K562 (cell line): ENCODE results near the gene RNASET2.

ENCODE experiments used
- FOS ChIP-seq: IDR thresholded peaks from 3 replicates; pipeline ENCODE4 v1.6.1; 2011; ENCODE audit not compliant: insufficient read length; ENCODE audit errors: extremely low read depth
- RFX7 ChIP-seq: fragments of 250-450 bp; sonication (Bioruptor Pico); IDR thresholded peaks from 2 replicates; pipeline ENCODE4 v1.5.1; 2021; ENCODE audit warnings: mild to moderate bottlenecking
- SMARCC2 ChIP-seq: fragments of 450-650 bp; IDR thresholded peaks from 2 replicates; pipeline ENCODE4 v1.6.1; 2017; ENCODE audit warnings: antibody characterized with exemption, moderate library complexity, mild to moderate bottlenecking, low read depth
- ZNF232 ChIP-seq: sonication (generic); formaldehyde crosslinking; IDR thresholded peaks from 2 replicates; pipeline ENCODE4 v1.8.0; 2022; ENCODE audit warnings: mild to moderate bottlenecking, missing genetic modification reagents
- ZNF354B ChIP-seq: fragments of 250-450 bp; sonication (Bioruptor Pico); IDR thresholded peaks from 2 replicates; pipeline ENCODE4 v1.4.0; 2020
- TF ChIP-seq, protein P1 (sequence below), 3 experiments: IDR thresholded peaks in 2 of 3; conservative IDR thresholded peaks in 1 of 3; 2 replicates each; pipeline ENCODE4 v1.5.1; 2011 to 2012; ENCODE audit warnings: low read length in 3 of 3, mild to moderate bottlenecking in 3 of 3, control low read depth in 2 of 3, improper control_type of control experiment in 1 of 3, inconsistent platforms in 1 of 3, low read depth in 1 of 3, mixed read lengths in 1 of 3, moderate library complexity in 1 of 3; ENCODE audit not compliant: insufficient read depth in 2 of 3
- TF ChIP-seq, protein P2 (sequence below), 2 experiments: IDR thresholded peaks; 2 replicates each; pipeline ENCODE4 v1.6.1; 2012; ENCODE audit warnings: improper control_type of control experiment in 2 of 2, low read depth in 2 of 2, low read length in 2 of 2, borderline replicate concordance in 1 of 2
- TF ChIP-seq, protein P3 (sequence below): fragments of 450-650 bp; IDR thresholded peaks from 2 replicates; pipeline ENCODE4 v1.7.1; 2018; ENCODE audit warnings: mild to moderate bottlenecking, low read depth; ENCODE audit not compliant: partially characterized antibody

- TF ChIP-seq, protein P1, sequence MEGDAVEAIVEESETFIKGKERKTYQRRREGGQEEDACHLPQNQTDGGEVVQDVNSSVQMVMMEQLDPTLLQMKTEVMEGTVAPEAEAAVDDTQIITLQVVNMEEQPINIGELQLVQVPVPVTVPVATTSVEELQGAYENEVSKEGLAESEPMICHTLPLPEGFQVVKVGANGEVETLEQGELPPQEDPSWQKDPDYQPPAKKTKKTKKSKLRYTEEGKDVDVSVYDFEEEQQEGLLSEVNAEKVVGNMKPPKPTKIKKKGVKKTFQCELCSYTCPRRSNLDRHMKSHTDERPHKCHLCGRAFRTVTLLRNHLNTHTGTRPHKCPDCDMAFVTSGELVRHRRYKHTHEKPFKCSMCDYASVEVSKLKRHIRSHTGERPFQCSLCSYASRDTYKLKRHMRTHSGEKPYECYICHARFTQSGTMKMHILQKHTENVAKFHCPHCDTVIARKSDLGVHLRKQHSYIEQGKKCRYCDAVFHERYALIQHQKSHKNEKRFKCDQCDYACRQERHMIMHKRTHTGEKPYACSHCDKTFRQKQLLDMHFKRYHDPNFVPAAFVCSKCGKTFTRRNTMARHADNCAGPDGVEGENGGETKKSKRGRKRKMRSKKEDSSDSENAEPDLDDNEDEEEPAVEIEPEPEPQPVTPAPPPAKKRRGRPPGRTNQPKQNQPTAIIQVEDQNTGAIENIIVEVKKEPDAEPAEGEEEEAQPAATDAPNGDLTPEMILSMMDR (IDR thresholded peaks at IDR 0.05 in 2 of 3, conservative IDR thresholded peaks at IDR 0.05 in 1 of 3; ENCODE audit: insufficient read depth in 2 of 3, low read depth in 1 of 3, low read length in 3 of 3): no peak
- TF ChIP-seq SMARCC2: no peak
- no peak for TF ChIP-seq ZNF354B
- no peak for TF ChIP-seq RFX7
- TF ChIP-seq, protein P2, sequence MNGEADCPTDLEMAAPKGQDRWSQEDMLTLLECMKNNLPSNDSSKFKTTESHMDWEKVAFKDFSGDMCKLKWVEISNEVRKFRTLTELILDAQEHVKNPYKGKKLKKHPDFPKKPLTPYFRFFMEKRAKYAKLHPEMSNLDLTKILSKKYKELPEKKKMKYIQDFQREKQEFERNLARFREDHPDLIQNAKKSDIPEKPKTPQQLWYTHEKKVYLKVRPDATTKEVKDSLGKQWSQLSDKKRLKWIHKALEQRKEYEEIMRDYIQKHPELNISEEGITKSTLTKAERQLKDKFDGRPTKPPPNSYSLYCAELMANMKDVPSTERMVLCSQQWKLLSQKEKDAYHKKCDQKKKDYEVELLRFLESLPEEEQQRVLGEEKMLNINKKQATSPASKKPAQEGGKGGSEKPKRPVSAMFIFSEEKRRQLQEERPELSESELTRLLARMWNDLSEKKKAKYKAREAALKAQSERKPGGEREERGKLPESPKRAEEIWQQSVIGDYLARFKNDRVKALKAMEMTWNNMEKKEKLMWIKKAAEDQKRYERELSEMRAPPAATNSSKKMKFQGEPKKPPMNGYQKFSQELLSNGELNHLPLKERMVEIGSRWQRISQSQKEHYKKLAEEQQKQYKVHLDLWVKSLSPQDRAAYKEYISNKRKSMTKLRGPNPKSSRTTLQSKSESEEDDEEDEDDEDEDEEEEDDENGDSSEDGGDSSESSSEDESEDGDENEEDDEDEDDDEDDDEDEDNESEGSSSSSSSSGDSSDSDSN (IDR thresholded peaks at IDR 0.05; ENCODE audit: borderline replicate concordance in 1 of 2, low read depth in 2 of 2, low read length in 2 of 2): no peak
- TF ChIP-seq, protein P3, sequence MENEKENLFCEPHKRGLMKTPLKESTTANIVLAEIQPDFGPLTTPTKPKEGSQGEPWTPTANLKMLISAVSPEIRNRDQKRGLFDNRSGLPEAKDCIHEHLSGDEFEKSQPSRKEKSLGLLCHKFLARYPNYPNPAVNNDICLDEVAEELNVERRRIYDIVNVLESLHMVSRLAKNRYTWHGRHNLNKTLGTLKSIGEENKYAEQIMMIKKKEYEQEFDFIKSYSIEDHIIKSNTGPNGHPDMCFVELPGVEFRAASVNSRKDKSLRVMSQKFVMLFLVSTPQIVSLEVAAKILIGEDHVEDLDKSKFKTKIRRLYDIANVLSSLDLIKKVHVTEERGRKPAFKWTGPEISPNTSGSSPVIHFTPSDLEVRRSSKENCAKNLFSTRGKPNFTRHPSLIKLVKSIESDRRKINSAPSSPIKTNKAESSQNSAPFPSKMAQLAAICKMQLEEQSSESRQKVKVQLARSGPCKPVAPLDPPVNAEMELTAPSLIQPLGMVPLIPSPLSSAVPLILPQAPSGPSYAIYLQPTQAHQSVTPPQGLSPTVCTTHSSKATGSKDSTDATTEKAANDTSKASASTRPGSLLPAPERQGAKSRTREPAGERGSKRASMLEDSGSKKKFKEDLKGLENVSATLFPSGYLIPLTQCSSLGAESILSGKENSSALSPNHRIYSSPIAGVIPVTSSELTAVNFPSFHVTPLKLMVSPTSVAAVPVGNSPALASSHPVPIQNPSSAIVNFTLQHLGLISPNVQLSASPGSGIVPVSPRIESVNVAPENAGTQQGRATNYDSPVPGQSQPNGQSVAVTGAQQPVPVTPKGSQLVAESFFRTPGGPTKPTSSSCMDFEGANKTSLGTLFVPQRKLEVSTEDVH: no peak
- TF ChIP-seq FOS: no peak
- no peak for TF ChIP-seq ZNF232
These were observed 34.8 kb downstream of the RNASET2 start for GRCh38 chr6:166921570-166921969.
